ENCODE data around the gene ST7.
A peak's percentile ranks its signal among the peaks of the same experiment; 100 is the strongest.

ST7 gene

DNA sequence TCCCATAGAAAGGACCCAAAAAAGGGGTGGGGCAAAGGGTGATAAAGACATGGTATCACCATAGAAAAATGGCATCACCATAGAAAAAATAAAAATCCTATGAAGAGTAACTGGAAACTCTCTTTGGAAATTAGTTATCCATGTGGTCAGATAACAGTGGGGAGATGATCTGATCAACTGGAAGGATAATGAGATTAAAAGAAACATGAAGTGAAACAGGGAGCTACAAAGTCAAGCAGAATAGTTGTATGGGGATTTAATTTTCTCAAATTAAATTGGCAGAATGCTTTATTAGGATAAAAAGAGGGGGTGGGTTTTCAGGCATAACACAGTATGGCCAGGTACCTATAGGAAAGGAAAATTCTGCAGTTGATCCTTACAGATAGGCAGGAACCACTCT is 258.3 kb downstream of the ST7 start:
- no peak for TF ChIP-seq BACH2 (CRISPR knock-in tag; IDR thresholded peaks at IDR 0.05; ENCODE audit: borderline replicate concordance)
- TF ChIP-seq, protein P1, sequence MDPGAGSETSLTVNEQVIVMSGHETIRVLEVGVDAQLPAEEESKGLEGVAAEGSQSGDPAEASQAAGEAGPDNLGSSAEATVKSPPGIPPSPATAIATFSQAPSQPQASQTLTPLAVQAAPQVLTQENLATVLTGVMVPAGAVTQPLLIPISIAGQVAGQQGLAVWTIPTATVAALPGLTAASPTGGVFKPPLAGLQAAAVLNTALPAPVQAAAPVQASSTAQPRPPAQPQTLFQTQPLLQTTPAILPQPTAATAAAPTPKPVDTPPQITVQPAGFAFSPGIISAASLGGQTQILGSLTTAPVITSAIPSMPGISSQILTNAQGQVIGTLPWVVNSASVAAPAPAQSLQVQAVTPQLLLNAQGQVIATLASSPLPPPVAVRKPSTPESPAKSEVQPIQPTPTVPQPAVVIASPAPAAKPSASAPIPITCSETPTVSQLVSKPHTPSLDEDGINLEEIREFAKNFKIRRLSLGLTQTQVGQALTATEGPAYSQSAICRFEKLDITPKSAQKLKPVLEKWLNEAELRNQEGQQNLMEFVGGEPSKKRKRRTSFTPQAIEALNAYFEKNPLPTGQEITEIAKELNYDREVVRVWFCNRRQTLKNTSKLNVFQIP (CRISPR knock-in tag; IDR thresholded peaks at IDR 0.05; ENCODE audit: borderline replicate concordance, low read depth): no peak
- TF ChIP-seq TCF4 (CRISPR knock-in tag; IDR thresholded peaks at IDR 0.05; ENCODE audit: borderline replicate concordance): peak; percentile 51; the same call in 1 of the 2 replicates
- peak; percentile 49; the same call in 1 of the 2 replicates for TF ChIP-seq ISL1 (CRISPR knock-in tag; IDR thresholded peaks at IDR 0.05)
- TF ChIP-seq TOX (CRISPR knock-in tag; IDR thresholded peaks at IDR 0.05; ENCODE audit: borderline replicate concordance): no peak
- no peak for ATAC-seq

DNA sequence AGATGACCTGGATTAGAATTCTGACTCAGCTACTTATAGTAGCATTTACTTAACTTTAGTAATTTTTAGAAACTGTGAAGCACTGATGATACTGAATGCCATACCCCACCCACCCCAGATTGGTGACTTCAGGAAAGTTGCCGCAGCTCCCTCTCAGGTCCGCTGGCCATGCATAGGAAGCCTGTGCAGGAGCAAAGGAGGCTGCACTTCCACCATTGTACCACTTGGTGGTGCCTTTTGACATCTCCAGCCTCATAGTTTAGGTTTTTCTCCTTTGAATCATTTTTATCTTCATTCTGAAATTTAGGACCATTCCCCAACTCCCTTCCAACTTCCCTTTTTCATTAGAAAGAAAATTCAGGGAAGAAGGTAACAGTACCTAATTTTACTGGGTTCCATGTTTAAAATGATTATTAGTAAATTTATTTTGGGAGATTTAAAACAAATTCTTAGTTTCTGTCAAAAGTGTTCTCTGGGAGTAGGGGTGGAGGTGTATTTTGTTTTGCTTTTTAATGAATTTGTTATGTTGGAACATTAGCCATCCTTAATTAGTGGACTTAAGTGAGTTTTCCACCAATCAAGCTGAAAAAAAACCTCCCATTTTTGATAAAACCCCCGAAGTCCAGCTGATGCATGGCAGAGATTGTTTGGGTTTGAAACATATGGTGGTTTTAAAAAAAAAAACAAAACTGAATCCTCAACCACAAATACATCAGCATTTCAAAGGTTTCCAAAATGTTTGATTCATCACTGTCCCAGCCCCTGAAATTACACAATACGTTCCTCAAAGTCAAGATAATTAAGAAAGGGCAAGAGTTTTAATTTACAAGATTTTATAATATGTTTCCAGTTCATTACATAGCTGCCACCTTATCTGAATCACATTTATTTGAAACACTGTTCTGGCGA is 259.9 kb downstream of the ST7 start:
- peak; percentile 84 for ATAC-seq
- TF ChIP-seq CSDC2 (CRISPR knock-in tag; IDR thresholded peaks at IDR 0.05) (0 out of 2 replicates have a peak, but pooled peaks have one; percentile 20), ZNF565 (CRISPR knock-in tag; conservative IDR thresholded peaks at IDR 0.05; ENCODE audit: low read depth) (no peak), ZNF70 (CRISPR knock-in tag; IDR thresholded peaks at IDR 0.05) (no peak), ZFP3 (CRISPR knock-in tag; IDR thresholded peaks at IDR 0.05) (no peak), ISL1 (CRISPR knock-in tag; IDR thresholded peaks at IDR 0.05) (0 out of 2 replicates have a peak, but pooled peaks have one; percentile 4)

DNA sequence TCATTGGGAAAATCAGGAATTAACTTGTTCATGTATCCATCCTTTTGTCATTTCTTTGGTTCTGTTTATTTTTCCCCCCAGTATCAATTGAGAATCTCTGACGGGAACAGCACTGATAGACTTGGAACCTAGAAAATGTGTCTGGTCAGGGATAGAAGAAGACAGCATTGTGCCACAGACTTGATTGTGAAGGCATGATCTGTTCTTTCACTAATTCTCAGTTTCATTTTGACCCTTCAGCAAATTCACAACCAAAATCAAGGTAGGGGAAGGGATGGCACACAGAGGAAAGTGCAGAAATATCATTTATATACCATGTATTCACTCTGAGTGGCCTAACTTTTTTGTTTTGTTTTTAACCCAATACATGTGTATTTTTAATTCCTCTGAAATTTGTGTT is 262.7 kb downstream of the ST7 start:
- TF ChIP-seq SNAI2 (CRISPR knock-in tag; IDR thresholded peaks at IDR 0.05) (no peak), PATZ1 (CRISPR knock-in tag; IDR thresholded peaks at IDR 0.05; ENCODE audit: borderline replicate concordance) (no peak), BACH2 (CRISPR knock-in tag; IDR thresholded peaks at IDR 0.05; ENCODE audit: borderline replicate concordance) (no peak), RARB (CRISPR knock-in tag; IDR thresholded peaks at IDR 0.05) (no peak), TOX (CRISPR knock-in tag; IDR thresholded peaks at IDR 0.05; ENCODE audit: borderline replicate concordance) (no peak), TCF4 (CRISPR knock-in tag; IDR thresholded peaks at IDR 0.05; ENCODE audit: borderline replicate concordance) (no peak)
- ATAC-seq: no peak

GRCh38 chr7:117216436-117217069 is 263.3 kb downstream of the ST7 start:
- ATAC-seq: no peak
- TF ChIP-seq OSR1 (CRISPR knock-in tag; IDR thresholded peaks at IDR 0.05) (no peak), PPARA (CRISPR knock-in tag; IDR thresholded peaks at IDR 0.05; ENCODE audit: borderline replicate concordance) (no peak), TCF4 (CRISPR knock-in tag; IDR thresholded peaks at IDR 0.05; ENCODE audit: borderline replicate concordance) (no peak)

DNA sequence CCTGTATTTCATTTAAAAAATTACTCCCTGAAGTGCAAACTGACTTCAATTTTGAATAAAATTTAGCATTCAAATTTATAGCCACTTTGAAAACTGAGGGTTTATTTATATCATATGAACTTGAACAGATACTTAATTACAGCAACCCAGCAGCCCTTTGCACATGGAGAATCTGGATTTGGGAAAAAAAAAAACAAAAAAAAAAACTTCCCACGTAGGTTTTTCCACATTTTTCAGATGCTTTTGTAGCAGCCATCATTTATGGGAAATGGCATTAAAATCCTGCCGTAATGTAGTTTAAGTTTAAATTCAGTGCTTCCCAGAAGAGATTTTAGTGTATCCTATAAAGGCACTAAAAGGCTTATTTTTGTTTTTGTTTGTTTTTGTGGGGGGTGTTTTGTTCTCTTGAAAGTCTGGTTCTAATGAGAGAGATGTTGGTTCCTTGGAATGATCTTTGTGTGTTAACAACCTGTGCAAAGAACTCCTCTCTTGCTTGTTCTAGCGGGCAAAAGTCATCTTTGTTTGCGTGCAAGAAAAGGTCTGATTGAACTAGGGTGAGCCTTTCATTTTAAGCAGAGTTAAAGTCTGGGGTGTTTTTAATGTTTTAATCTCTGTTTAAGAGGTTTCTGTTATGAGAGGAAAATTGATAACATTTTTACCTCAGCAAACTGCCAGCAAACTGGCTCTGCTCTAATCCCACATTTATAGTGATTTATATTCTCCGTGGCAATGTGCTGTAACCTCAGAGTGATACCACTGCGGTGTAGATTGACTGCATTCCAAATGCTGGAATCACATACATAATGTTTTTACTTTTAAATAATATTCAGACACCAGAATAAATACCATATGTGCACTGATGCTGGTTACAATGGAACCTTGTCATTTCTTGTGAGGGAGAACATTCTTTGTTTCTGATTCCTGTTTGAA is 264.1 kb downstream of the ST7 start:
- no peak for TF ChIP-seq RARB (CRISPR knock-in tag; IDR thresholded peaks at IDR 0.05)
- TF ChIP-seq, protein P2, sequence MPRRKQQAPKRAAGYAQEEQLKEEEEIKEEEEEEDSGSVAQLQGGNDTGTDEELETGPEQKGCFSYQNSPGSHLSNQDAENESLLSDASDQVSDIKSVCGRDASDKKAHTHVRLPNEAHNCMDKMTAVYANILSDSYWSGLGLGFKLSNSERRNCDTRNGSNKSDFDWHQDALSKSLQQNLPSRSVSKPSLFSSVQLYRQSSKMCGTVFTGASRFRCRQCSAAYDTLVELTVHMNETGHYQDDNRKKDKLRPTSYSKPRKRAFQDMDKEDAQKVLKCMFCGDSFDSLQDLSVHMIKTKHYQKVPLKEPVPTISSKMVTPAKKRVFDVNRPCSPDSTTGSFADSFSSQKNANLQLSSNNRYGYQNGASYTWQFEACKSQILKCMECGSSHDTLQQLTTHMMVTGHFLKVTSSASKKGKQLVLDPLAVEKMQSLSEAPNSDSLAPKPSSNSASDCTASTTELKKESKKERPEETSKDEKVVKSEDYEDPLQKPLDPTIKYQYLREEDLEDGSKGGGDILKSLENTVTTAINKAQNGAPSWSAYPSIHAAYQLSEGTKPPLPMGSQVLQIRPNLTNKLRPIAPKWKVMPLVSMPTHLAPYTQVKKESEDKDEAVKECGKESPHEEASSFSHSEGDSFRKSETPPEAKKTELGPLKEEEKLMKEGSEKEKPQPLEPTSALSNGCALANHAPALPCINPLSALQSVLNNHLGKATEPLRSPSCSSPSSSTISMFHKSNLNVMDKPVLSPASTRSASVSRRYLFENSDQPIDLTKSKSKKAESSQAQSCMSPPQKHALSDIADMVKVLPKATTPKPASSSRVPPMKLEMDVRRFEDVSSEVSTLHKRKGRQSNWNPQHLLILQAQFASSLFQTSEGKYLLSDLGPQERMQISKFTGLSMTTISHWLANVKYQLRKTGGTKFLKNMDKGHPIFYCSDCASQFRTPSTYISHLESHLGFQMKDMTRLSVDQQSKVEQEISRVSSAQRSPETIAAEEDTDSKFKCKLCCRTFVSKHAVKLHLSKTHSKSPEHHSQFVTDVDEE (CRISPR knock-in tag; IDR thresholded peaks at IDR 0.05): no peak
- TF ChIP-seq ISL1 (CRISPR knock-in tag; IDR thresholded peaks at IDR 0.05): peak; percentile 23; the same call in 1 of the 2 replicates
- TF ChIP-seq, protein P3, sequence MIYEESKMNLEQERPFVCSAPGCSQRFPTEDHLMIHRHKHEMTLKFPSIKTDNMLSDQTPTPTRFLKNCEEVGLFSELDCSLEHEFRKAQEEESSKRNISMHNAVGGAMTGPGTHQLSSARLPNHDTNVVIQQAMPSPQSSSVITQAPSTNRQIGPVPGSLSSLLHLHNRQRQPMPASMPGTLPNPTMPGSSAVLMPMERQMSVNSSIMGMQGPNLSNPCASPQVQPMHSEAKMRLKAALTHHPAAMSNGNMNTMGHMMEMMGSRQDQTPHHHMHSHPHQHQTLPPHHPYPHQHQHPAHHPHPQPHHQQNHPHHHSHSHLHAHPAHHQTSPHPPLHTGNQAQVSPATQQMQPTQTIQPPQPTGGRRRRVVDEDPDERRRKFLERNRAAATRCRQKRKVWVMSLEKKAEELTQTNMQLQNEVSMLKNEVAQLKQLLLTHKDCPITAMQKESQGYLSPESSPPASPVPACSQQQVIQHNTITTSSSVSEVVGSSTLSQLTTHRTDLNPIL (CRISPR knock-in tag; IDR thresholded peaks at IDR 0.05; ENCODE audit: low read depth): no peak
- peak; percentile 82 for ATAC-seq

Data from SK-N-SH treated with all-trans-retinoic acid at 6 μM for 48 hours (cell line).